Activated naive CD4-positive, alpha-beta T cell (primary cell): Measurements from ENCODE around the gene GNA14.
"Not testable (repeated sequence)": the region's sequence is repeated elsewhere in the genome, so short reads cannot be mapped to it uniquely, and the experiment has no call there.

Experiments used
- DNase-seq, 4 experiments: peaks; one replicate each; lab custom pipeline; 2025; lab: John Stamatoyannopoulos, UW

Gene GNA14

GRCh38 chr9:77534376-77535057 is 113.6 kb downstream of the GNA14 start:
- DNase-seq: no peak

GRCh38 chr9:77533671-77534070 is 114.5 kb downstream of the GNA14 start:
- DNase-seq: no peak

- no peak for DNase-seq
Measured at GRCh38 chr9:77532607-77533006, 115.5 kb downstream of the GNA14 start.

- DNase-seq: no peak
Measured at GRCh38 chr9:77531400-77531799, 116.7 kb downstream of the GNA14 start.

GRCh38 chr9:77523891-77524290 is 124.2 kb downstream of the GNA14 start:
- DNase-seq: no peak

- no peak for DNase-seq
Measured at GRCh38 chr9:77521091-77521490, 127.0 kb downstream of the GNA14 start.

- no peak for DNase-seq
Measured at GRCh38 chr9:77518688-77519087, 129.4 kb downstream of the GNA14 start.

GRCh38 chr9:77516781-77517180 is 131.3 kb downstream of the GNA14 start:
- no peak for DNase-seq

GRCh38 chr9:77514886-77515711 is 133.0 kb downstream of the GNA14 start:
- DNase-seq: no peak

GRCh38 chr9:77513457-77513856 is 134.7 kb downstream of the GNA14 start:
- no peak for DNase-seq

GRCh38 chr9:77512876-77513275 is 135.2 kb downstream of the GNA14 start:
- DNase-seq: no peak

- DNase-seq: no peak
Measured at GRCh38 chr9:77511525-77511924, 136.6 kb downstream of the GNA14 start.

GRCh38 chr9:77510666-77511065 is 137.5 kb downstream of the GNA14 start:
- no peak for DNase-seq

GRCh38 chr9:77508396-77508795 is 139.7 kb downstream of the GNA14 start:
- DNase-seq: no peak

- DNase-seq: no peak
Measured at GRCh38 chr9:77507212-77507961, 140.7 kb downstream of the GNA14 start.

GRCh38 chr9:77505232-77505631 is 142.9 kb downstream of the GNA14 start:
- DNase-seq: no peak

- DNase-seq: no peak
Measured at GRCh38 chr9:77502568-77502967, 145.6 kb downstream of the GNA14 start.

GRCh38 chr9:77498891-77499290 is 149.2 kb downstream of the GNA14 start:
- no peak for DNase-seq

GRCh38 chr9:77497322-77498198 is 150.6 kb downstream of the GNA14 start:
- DNase-seq: no peak

GRCh38 chr9:77495834-77496671 is 152.1 kb downstream of the GNA14 start:
- no peak for DNase-seq

GRCh38 chr9:77490279-77490678 is 157.8 kb downstream of the GNA14 start:
- DNase-seq: not testable (repeated sequence)
